GM21619 (cell line): Measurements from ENCODE around the gene ARMC6.

Experiments used
- ATAC-seq: cut with Tn5 transposase; IDR thresholded peaks from one replicate; pipeline ENCODE4 v1.9.1; 2021; ENCODE audit not compliant: unreplicated experiment

The ARMC6 gene

GRCh38 chr19:19033426-19034203 lies at the start of gene ARMC6, which contains the start of gene SUGP2:
ARMC6 (plus strand) TSS chr19:19033603; CDS start chr19:19034210, 607 bp downstream.
SUGP2 (minus strand) TSS chr19:19033517; CDS start chr19:19031071, 2,446 bp downstream.
- ATAC-seq: peak; percentile 64

- ATAC-seq: no peak
Observed at GRCh38 chr19:18984251-18984650, 49.2 kb upstream of the ARMC6 start.

- no peak for ATAC-seq
Observed at GRCh38 chr19:18985257-18985656, 48.1 kb upstream of the ARMC6 start.

GRCh38 chr19:18987456-18987855 lies 45.9 kb upstream of the ARMC6 start:
- no peak for ATAC-seq

GRCh38 chr19:18989316-18989715 lies 44.1 kb upstream of the ARMC6 start:
- ATAC-seq: no peak

- no peak for ATAC-seq
Observed at GRCh38 chr19:18990128-18990708, 43.2 kb upstream of the ARMC6 start.

- ATAC-seq: no peak
Observed at GRCh38 chr19:18991006-18991405, 42.4 kb upstream of the ARMC6 start.

- no peak for ATAC-seq
Observed at GRCh38 chr19:18991468-18991867, 41.9 kb upstream of the ARMC6 start.

- no peak for ATAC-seq
Observed at GRCh38 chr19:18992696-18993095, 40.7 kb upstream of the ARMC6 start.

GRCh38 chr19:18993115-18993514 lies 40.3 kb upstream of the ARMC6 start:
- ATAC-seq: no peak

- no peak for ATAC-seq
Observed at GRCh38 chr19:18995804-18996241, 37.6 kb upstream of the ARMC6 start.

- no peak for ATAC-seq
Observed at GRCh38 chr19:18996351-18996750, 37.1 kb upstream of the ARMC6 start.

GRCh38 chr19:18996796-18997394 lies 36.5 kb upstream of the ARMC6 start:
- ATAC-seq: no peak

GRCh38 chr19:18998276-18998675 lies 35.1 kb upstream of the ARMC6 start:
- ATAC-seq: no peak

- no peak for ATAC-seq
Observed at GRCh38 chr19:18999016-18999758, 34.2 kb upstream of the ARMC6 start.

- ATAC-seq: no peak
Observed at GRCh38 chr19:18999896-19000620, 33.3 kb upstream of the ARMC6 start.

- no peak for ATAC-seq
Observed at GRCh38 chr19:19004144-19004543, 29.3 kb upstream of the ARMC6 start.

- ATAC-seq: no peak
Observed at GRCh38 chr19:19006213-19006612, 27.2 kb upstream of the ARMC6 start.

GRCh38 chr19:19009951-19010350 lies 23.5 kb upstream of the ARMC6 start:
- ATAC-seq: no peak

GRCh38 chr19:19010551-19010950 lies 22.9 kb upstream of the ARMC6 start:
- no peak for ATAC-seq

GRCh38 chr19:19021115-19021514 lies 12.3 kb upstream of the ARMC6 start:
- ATAC-seq: no peak
